Parathyroid adenoma (tissue), 2 donors: ENCODE results near the gene TWNK.

Experiments
- H2AFZ ChIP-seq: fragments of 300-600 bp; sonication (generic); one replicate; pipeline ENCODE4 v1.7.0; 2017; ENCODE audit warnings: antibody characterized with exemption, mild to moderate bottlenecking
- H3K27ac ChIP-seq: fragments of 300-600 bp; sonication (generic); one replicate; pipeline ENCODE4 v1.7.0; 2017
- H3K27me3 ChIP-seq: fragments of 300-600 bp; sonication (generic); one replicate; pipeline ENCODE4 v1.7.0; 2017; ENCODE audit warnings: low read length; ENCODE audit not compliant: control insufficient read depth, insufficient read depth
- H3K36me3 ChIP-seq: fragments of 300-600 bp; sonication (generic); one replicate; pipeline ENCODE4 v1.7.0; 2017; ENCODE audit warnings: low read length; ENCODE audit not compliant: control insufficient read depth, insufficient read depth
- H3K4me1 ChIP-seq: fragments of 300-600 bp; sonication (generic); one replicate; pipeline ENCODE4 v1.7.0; 2017; ENCODE audit warnings: control low read depth
- H3K4me2 ChIP-seq: fragments of 300-600 bp; sonication (generic); one replicate; pipeline ENCODE4 v1.7.0; 2017; ENCODE audit warnings: low read length
- H3K4me3 ChIP-seq: fragments of 300-600 bp; sonication (generic); one replicate; pipeline ENCODE4 v1.7.0; 2017; ENCODE audit warnings: low read depth, low read length
- H3K79me2 ChIP-seq: fragments of 300-600 bp; sonication (generic); one replicate; pipeline ENCODE4 v1.7.0; 2017; ENCODE audit warnings: control low read depth
- H3K9ac ChIP-seq: fragments of 300-600 bp; sonication (generic); one replicate; pipeline ENCODE4 v1.7.0; 2017; ENCODE audit warnings: mild to moderate bottlenecking
- H3K9me3 ChIP-seq: fragments of 300-600 bp; sonication (generic); one replicate; pipeline ENCODE4 v1.7.0; 2017; ENCODE audit warnings: low read length; ENCODE audit not compliant: control insufficient read depth
- TF ChIP-seq, protein P1 (sequence below): fragments of 300-600 bp; sonication (generic); IDR thresholded peaks from one replicate; pipeline ENCODE4 v1.7.0; 2017; ENCODE audit warnings: antibody characterized with exemption, mild to moderate bottlenecking
- donor health status: primary hyperparathyroidism.

TWNK gene

DNA sequence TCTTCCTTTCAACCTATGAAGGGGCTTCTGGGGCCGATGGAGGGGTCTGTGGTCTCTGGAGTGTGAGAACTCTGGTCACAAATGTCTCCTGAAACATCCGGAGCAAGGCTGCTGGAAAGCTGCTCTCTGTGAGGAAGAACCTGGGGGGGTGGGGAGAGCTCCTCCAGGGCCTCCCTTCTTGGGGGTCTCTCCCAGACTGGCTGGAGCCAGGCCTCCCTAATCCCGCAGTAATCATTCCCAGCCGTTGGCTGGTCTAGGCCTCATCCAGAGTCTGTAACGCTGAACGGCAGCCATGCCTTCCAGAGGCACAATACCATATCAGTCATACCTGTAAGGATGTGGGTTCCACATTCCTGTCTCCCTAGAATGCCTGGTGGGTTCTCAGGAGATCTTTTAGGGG lies 7.8 kb downstream of the TWNK start:
- TF ChIP-seq, protein P1, sequence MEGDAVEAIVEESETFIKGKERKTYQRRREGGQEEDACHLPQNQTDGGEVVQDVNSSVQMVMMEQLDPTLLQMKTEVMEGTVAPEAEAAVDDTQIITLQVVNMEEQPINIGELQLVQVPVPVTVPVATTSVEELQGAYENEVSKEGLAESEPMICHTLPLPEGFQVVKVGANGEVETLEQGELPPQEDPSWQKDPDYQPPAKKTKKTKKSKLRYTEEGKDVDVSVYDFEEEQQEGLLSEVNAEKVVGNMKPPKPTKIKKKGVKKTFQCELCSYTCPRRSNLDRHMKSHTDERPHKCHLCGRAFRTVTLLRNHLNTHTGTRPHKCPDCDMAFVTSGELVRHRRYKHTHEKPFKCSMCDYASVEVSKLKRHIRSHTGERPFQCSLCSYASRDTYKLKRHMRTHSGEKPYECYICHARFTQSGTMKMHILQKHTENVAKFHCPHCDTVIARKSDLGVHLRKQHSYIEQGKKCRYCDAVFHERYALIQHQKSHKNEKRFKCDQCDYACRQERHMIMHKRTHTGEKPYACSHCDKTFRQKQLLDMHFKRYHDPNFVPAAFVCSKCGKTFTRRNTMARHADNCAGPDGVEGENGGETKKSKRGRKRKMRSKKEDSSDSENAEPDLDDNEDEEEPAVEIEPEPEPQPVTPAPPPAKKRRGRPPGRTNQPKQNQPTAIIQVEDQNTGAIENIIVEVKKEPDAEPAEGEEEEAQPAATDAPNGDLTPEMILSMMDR, result no peak
- H3K27ac ChIP-seq, result no peak overlapping the region
- H3K9ac ChIP-seq, result no peak overlapping the region
- peaks cover 3% of the 10 kb centered on the region for H3K79me2 ChIP-seq
- no peak overlapping the region for H3K4me2 ChIP-seq
- no peaks in the 10 kb centered on the region for H3K9me3 ChIP-seq
- no peaks in the 10 kb centered on the region for H3K27me3 ChIP-seq
- no peak overlapping the region for H3K4me3 ChIP-seq
- H2AFZ ChIP-seq, result no peak overlapping the region
- no peaks in the 10 kb centered on the region for H3K36me3 ChIP-seq
- peaks cover 9% of the 10 kb centered on the region for H3K4me1 ChIP-seq

DNA sequence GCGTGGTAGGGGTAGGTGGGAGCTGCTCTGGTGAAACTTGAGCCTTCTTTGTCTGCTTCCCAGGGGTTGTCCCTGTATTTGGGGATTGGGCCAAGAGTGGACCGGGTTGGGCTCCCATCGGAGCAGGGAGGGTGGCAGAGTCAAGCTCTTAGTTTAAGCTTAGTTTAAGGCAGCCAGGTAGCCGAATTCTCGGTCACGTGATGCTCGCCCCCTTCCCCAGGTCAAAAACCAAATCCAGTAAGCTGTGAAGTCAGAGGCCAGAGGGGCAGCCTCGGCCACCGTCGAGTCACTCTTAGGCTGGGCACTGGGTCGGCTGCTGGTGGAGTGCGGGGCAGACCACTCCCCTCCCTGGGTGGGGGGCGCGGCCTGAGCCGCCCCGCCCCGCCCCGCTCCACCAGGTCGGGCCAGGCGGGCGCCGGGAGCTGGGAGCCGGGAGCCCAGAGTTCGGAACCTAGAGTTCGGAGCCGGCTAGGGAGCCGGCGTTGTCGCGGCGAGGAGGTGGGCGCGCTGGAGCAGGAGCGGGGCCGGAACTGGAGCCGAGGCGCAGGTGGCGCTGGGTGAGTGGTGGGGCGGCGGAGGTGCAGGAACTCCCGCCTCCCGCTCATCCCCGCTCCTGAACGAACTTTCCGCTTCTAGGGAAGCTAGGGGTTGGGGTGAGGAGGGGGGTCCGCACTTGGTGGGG lies 9.5 kb downstream of the TWNK start:
- TF ChIP-seq, protein P1, result no peak
- H3K27ac ChIP-seq, result peak overlapping the region; percentile 94
- H3K36me3 ChIP-seq, result no peaks in the 10 kb centered on the region
- no peaks in the 10 kb centered on the region for H3K79me2 ChIP-seq
- peaks cover 18% of the 10 kb centered on the region for H3K4me1 ChIP-seq
- H3K4me2 ChIP-seq, result peak overlapping the region; percentile 98
- H2AFZ ChIP-seq, result peak overlapping the region; percentile 93
- peak overlapping the region; percentile 74 for H3K9ac ChIP-seq
- peak overlapping the region; percentile 95 for H3K4me3 ChIP-seq
- no peaks in the 10 kb centered on the region for H3K9me3 ChIP-seq
- no peaks in the 10 kb centered on the region for H3K27me3 ChIP-seq

DNA sequence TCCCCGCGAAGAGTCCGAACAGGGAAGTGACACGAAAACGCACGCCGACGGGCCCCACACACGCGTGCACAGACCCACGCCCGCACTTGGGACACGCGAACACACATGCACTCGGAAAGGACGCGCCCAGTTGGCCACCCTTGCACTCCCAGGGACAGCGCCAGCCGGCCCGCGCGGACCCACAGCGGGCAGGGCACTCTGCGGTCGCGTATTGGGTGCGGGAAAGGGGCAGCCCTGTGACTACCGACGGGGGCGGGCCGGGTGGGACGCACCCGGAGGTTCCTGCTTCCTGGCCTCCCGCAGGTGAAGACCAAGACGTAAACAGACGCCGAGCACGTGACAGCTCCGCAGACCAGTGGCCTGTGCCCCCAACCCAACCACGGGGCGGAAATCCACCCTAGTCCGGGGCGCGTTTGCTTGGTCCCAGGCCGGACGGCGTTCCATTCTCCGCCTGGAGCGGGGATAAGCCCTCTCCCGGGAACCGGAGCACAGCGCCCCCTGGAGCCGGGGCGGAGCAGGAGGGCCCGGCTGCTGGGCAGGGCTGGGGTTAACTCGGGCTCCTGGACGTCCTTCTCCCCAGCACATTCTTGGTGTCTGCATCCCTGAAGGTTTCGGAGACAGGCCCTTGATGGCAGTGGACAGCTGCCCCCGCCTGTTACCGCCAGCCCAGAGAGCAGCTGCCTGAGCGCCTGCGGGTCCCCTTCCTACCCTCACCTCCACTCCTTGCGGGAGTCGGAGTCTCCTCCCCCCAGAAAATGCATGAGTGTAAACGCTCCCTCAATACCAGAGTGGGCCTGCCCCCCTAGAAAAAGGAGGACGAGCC lies 10.2 kb downstream of the TWNK start:
- H3K27ac ChIP-seq, result peak overlapping the region; percentile 94
- peaks cover 3% of the 10 kb centered on the region for H3K79me2 ChIP-seq
- H3K9ac ChIP-seq, result peak overlapping the region; percentile 74
- TF ChIP-seq, protein P1, result peak; percentile 90
- no peaks in the 10 kb centered on the region for H3K27me3 ChIP-seq
- H3K4me1 ChIP-seq, result peaks cover 22% of the 10 kb centered on the region
- peak overlapping the region; percentile 98 for H3K4me2 ChIP-seq
- H3K9me3 ChIP-seq, result no peaks in the 10 kb centered on the region
- H3K4me3 ChIP-seq, result peak overlapping the region; percentile 95
- H2AFZ ChIP-seq, result peak overlapping the region; percentile 93
- H3K36me3 ChIP-seq, result no peaks in the 10 kb centered on the region

DNA sequence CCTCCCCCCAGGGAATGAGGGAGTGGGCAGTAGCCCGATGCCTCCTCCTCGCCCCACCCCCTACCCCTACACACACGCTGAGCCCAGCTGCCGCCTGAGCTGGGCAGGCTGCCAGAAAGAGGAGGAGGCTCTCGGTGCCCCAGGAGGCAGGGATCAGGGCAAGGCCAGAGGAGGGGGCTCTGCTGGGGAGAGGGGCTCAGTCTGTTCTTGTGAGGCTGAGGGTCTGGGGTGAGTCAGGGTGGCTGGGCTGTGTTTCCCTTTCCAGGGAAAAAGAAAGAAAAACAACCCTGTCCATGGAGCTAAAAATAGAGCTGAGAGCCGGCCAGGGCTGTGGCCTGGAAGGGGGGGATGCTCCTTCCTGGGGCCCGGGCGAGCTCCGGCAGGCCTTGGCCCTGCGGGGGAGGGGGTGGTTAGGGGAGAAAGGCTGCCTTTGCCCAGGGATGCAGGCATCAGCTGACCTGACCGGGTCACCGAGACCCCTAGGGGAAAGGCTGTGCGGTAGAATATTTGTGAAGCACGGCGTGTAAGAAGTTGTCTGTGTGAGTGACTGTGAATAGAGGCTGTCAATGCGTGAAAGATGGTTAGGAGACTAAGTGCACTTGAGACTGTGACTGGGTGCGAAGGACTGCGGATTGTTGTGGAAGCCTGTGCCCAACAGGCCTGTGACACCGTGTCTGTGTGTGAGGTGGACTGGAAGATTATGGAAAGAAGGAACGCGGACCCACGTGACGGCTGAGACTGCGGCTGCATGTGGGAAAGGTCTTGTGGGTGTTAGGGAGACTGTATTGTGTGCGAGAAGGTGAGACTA lies 11.0 kb downstream of the TWNK start:
- H3K36me3 ChIP-seq, result no peaks in the 10 kb centered on the region
- TF ChIP-seq, protein P1, result no peak
- peak overlapping the region; percentile 93 for H3K9ac ChIP-seq
- peak overlapping the region; percentile 93 for H2AFZ ChIP-seq
- H3K27ac ChIP-seq, result peak overlapping the region; percentile 94
- peaks cover 22% of the 10 kb centered on the region for H3K4me1 ChIP-seq
- H3K9me3 ChIP-seq, result no peaks in the 10 kb centered on the region
- H3K27me3 ChIP-seq, result no peaks in the 10 kb centered on the region
- peak overlapping the region; percentile 98 for H3K4me2 ChIP-seq
- H3K79me2 ChIP-seq, result peaks cover 3% of the 10 kb centered on the region
- H3K4me3 ChIP-seq, result peak overlapping the region; percentile 95
